Activated CD4-positive, alpha-beta T cell treated with anti-CD3 and anti-CD28 coated beads for 4 hours (primary cell): Measurements from ENCODE around the gene SLC35C1.

ENCODE experiments used
- DNase-seq, 2 donors: peaks; one replicate each; pipeline ENCODE4 v3.0.0-alpha.2; 2020

The SLC35C1 gene

DNA sequence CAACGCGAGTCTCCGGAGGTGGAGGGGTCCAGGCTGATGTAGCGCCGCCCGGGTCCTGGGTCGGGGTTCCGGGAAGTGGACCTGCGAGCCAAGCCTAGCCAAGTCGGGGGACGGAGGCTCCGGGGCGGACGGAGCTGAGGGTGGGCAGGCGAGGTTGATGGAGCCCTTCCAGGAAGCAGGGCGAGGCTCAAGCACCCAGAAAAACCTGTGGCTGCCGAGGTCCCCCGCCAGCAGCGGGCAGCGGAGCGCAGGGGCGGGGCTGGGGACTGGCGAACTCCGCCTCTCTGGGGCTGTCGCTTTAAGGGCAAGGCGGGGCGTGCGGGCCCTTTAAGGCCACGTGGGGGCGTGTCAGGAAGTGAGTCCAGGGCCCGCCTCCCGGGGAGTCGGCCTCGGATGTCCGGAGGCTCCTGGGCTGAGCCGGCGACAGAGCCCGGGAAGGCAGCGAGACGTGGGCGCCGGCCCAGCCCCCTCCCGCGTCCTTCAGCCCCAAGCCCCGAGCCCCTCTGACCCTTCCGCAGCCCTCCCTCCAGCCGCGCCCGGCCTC lies at the start of gene SLC35C1:
TSS of gene SLC35C1 (plus strand) at position 389 of the 544 bp plus-strand sequence. CDS start 653 bp downstream, outside the sequence.
- DNase-seq = peak; percentile 96

DNA sequence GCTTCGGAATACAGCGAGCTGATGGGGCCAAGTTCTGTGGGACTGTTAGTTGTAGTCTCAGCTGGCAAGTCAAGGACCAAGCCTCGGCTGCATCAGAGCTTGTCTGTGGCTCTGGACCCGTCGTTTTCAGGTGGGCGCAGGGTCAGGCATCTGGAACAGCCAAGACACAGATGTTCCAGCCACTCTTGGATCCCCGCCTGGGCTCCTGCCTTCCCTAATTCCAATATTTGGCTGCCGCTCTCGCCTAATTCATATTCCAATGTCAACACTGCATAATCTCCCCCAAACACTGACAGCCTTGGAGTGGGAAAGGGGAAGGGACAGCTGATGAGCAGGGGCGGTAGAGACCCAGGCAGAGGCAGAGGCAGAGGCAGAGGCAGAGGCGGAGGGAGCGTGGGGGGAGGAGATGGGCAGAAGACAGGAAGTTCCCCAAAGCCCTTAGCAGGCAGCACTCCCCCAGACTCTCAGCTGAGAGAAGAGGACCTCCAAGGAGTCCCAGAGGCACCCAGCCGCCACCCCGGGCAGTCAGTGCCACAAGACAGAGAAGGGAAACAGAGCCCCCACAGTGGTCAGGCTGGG lies 49.6 kb upstream of the SLC35C1 start:
- no peak for DNase-seq

DNA sequence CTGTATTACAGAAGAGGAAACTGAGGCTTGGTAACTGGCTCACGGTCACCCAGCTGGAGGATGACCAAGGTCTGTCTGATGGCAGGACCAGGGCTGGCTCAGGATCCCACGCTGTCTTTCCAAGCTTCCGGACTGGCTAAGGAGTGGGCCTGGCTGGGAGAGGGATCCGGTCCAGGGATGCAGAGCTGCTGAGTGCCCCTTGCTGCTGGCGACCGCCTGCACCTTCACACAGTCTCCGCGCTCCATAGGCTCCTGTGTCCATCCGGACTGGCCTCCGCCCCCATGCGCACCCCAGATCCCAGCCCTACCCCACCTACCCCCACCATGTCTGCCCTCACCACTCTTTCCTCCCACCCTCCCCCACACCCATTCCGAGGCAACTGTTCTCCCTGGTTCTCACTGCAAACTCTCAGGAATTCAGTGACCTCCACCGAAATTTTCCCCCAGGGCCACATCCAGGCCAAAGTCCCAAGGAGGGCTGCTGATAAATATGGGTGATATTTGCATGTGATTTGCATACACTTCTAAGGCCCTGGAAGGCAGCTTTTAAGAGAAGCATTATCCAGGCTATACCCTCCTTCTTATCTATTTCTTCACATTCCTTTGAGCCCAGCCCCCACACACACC lies 48.5 kb upstream of the SLC35C1 start:
- DNase-seq = no peak

DNA sequence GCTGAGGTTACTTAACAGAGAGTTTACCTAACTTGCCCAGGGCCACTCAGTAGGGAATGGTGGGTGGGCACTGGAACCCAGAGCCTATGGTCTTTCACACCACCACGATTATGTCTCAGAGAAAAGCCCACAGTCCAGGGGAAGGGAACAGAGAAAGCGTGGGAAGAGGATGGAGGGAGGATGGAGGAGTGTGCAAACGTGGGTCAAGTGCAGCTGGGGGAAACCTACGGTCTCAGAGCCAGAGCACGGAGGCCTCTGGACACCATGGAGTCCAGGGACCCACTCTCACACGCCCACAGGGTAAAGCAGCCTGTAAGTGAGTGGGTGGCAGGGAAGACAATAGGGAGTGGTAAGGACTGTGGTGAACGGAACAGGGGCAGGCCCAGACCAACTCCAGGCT lies 47.3 kb upstream of the SLC35C1 start:
- DNase-seq = no peak

DNA sequence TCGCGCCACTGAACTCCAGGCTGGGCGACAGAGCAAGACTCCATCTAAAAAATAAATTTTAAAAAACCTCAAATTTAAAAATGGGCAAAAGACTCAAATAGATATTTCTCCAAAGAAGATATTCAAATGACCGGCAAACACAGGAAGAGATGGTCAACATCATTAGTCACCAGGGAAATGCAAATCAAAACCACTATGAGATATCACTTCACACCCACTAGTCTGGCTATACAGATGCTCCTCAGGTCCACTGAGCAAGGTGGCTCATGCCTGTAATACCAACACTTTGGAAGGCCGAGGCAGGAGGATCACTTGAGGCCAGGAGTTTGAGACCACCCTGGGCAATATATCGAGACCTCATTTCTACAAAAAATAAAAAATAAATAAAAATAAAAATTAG lies 43.3 kb upstream of the SLC35C1 start:
- DNase-seq = no peak

DNA sequence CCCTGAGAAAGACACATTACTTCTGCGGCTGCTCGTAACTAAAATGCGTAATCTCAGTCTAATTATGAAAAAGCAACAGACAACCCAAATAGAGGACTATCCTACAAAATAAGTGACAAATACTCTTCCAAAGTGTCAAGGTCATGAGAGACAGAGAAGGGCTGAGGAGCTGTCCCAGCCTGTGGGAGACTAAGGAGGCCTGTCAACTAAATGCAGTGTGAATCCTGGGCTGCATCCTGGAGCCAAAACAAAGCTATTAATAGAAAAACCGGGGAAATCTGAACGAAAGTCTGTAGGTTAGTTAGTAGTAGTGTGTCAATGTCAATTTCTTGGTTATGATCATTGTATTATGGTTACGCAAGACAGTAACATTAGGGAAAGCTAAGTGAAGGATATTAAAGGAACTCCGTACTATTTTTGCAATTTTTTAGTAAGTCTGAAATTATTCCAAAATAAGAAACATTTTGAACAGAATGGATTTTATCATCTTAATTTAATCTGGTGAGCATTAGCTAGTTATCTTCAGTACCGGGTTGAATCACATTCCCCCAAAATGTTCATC lies 39.8 kb upstream of the SLC35C1 start:
- no peak for DNase-seq

DNA sequence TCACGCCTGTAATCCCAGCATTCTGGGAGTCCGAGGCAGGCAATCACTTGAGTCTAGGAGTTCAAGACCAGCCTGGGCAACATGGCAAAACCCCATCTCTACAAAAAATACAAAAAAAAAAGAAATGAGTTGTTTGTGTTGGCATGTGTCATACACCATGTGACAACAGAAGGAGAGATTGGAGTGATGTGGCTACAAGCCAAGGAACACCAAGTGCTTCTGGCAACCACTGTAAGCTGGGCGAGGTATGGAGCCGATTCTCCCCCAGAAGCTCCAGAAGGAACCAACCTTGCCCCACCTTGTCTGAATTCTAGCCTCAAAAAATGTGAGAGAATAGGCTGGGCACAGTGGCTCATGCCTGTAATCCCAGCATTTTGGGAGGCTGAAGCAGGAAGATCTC lies 39.1 kb upstream of the SLC35C1 start:
- no peak for DNase-seq

DNA sequence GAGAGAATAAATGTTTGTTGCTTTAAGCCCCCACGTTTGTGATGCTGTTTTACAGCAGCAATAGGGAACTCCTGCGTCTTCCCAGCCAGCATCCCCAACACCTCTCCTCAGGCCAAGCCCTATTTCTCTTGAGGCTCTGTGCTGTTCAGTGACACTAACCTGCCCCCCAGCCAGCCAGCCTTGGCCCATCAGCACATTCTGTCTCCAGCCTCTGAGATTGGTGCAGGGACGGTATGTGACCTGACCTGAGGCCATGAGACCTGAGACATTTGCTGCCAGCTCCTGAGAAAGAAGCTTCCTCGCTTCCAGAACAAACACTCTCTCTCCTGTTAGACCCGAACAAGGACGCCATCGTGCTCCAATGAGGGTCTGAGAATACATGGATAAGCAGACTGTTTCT lies 38.5 kb upstream of the SLC35C1 start:
- no peak for DNase-seq

DNA sequence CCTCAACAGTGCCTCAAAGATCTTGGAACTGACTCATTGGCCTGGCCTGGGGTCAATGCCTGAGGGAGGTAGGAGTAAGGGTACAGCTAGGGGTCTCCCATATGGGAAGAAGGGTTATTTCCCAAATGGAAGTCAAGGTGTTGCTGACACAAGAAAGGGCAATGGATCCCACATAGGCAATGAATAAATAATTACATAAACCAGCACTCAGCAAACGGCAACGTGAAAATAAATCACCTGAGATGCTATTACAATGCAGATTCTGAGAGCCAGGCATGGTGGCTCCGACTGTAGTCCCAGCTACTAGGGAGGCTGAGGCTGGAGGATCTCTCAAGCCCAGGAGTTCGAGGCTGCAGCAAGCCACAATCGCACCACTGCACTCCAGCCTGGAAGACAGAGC lies 36.5 kb upstream of the SLC35C1 start:
- no peak for DNase-seq

DNA sequence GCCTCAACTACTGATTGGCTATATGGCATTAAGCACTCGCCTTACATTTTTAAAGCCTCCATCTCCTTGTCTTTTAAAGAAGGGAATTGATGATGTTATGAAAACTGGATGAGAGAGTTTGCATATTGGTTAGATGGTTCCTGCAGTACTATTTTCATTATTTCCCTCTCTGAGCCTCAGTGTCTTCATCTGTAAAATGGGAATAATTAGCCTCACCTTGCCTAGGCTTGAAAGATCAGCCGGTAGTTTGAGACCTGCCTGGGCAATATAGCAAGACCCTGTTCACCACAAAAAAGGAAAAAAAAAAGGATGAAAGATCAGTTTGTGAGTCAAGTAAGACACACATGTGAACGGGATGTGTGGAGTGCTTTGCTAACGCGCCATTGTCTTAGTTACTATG lies 35.0 kb upstream of the SLC35C1 start:
- no peak for DNase-seq

DNA sequence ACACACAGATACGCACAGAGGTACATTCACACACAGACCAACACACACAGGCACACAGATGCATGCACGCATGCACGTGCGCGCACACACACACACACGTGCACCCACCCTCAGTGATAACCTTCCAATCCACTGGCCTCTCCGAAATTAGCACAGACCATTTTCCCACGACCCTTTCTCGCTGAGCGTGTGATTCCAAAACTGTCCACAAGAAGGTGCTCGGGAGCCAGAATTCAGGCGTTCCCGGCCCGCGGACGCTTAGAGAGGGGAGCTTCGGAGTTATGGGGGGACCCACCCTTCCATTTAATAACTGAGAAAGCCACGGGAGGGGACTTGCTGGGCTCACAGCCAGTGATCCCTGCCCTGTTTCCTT lies 33.8 kb upstream of the SLC35C1 start:
- peak; percentile 58 to 77 for DNase-seq

DNA sequence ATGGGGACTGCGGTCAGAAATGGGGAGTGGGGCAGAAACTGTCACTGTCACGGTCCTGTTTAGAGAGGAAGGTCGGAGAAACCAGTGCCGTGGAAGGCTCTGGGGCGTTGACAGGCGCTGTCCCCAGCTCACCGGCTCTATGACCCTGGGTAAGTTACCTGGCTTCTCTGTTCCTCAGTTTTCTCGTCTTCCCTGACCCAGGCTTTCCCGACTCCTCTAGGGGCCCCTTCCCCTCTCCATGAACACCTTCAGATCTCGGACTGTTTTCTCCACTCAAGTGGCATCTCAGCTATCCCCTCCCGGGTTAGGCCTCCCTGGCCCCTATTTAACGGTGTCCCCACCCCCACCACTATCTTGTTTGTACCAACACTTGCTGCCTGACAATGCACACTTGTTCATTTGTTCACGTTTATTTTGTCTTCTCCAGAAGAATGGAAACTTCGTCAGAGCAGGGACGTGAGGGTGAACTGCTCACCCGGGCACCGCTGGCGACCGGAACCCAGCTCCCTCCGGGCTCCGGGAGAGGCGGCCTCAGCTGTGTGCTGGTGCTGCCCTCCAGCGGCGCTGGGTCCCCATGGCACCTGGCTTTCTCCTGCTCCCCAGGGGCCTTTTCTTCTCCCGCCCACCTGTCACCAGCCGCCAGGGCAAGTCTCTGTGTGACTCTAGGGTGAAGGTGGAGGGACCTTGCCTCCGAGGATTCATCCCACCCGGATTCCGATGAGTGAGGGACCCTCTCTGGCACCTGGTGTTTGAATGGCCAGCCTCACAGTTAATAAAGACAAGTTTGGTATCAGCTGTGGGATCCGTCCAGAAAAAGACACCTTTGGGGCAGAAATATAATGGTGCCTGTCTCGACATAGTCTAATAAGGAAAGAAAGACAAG lies 33.1 kb upstream of the SLC35C1 start:
- peak; percentile 77 to 80 for DNase-seq

DNA sequence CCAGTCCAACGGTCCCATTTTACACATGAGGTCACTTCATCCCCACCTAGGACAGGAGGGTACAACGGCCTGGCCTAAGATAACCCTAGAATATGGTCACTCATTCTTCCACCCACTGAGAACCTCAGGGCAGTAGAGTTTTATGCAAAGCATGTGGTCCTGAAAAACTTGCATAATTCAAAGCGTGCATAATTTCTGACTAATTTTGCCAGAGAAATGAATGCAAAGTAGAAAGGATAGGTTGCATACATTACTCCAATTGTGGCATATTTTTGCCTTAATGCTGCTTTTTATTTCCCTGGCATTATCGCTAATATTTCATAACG lies 32.5 kb upstream of the SLC35C1 start:
- DNase-seq = no peak

DNA sequence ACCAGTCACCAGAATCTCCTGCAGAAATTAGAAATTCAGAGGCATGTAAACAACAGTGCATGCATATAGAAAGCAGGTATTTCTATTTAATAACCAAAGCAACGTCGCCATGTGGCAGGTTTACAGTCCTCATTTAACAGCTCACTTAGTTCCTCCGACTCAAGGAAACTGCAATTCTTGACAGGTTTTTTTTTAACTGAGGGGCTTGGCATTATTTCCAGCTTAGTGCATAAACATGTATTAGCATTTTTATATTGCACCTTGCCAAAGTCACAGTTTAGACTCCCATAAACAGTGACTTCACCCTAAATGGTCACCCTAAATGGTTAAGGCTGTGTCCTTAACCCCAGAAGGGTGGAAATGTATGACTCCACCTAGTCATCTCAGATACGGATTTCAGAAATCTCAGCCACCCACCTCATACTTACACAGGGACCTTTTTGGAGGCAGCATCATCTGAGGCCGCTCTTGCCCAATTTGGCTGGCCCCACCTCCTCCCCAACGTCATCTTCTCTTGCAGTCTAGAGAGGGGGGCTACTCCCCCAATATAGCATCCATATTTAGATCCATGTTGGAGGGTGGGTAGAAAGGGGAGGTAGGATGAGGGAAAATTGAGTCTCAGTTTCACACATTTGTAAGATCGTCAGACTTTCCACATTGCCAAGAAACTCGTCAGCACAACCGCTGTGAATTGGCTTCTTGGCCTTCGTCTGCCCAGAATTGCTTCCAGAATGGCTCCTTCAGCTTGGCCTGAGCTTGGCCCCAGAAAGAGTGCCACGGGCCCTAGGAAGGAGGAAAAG lies 31.8 kb upstream of the SLC35C1 start:
- DNase-seq = no peak

DNA sequence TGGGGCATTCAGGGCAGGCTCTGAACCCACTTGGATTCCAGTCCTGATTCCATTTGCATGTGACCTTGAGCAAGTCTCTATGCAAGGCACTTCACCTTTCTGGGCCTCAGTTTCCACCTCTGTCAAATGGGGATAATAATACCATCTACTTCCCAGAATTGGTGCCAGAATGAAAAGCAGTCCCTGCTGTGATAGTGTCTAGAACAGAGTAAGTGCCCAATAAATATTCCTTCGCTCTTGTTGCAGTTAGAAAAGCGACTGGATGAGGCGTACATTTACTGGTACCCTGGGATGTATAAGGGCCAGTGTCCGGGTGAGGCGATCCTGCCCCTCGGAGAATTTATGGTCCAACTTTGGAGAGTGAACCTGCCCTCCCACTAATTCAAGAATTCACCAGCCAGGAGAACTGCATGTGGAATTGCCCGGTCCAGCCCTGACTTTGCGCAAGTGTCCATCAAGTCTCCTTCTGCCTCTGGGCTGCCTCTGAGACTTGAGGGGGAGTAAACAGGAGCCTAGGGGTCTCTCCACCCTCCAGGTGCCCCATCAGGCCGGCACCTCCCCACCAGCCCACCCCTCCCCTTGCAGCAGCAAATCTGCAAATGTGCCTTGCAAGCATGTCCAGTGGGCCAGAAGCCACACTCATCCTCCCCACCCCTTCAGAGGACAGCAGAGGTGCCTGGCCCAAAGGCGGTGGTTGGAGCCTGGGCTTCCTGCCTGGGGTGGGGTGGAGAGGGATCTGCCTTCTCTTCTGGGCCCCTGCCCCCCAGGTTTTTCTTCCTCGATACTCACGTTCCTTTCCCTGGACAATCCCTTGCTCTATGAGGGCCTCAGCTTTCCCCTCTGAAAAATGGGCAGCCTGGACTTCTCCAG lies 30.9 kb upstream of the SLC35C1 start:
- no peak for DNase-seq

DNA sequence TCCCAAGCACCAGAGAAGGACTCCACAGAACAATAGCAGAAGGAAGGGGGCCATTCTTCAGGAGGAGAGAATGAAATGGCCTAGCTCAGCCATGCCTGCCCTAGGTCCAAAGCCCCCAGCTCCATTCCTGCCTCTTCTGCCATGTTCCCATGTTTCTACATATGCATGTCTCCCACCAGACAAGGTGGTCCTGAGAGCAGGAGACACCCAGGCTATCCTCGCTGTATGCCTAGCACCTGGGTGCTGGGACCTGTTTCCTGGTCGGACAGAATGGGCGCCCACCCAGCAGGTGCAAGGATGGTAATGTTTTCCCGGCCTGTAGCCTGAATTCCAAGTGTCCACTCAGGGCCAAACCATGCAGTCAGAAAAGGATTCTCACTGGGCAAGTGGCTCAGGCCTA lies 30.2 kb upstream of the SLC35C1 start:
- no peak for DNase-seq

DNA sequence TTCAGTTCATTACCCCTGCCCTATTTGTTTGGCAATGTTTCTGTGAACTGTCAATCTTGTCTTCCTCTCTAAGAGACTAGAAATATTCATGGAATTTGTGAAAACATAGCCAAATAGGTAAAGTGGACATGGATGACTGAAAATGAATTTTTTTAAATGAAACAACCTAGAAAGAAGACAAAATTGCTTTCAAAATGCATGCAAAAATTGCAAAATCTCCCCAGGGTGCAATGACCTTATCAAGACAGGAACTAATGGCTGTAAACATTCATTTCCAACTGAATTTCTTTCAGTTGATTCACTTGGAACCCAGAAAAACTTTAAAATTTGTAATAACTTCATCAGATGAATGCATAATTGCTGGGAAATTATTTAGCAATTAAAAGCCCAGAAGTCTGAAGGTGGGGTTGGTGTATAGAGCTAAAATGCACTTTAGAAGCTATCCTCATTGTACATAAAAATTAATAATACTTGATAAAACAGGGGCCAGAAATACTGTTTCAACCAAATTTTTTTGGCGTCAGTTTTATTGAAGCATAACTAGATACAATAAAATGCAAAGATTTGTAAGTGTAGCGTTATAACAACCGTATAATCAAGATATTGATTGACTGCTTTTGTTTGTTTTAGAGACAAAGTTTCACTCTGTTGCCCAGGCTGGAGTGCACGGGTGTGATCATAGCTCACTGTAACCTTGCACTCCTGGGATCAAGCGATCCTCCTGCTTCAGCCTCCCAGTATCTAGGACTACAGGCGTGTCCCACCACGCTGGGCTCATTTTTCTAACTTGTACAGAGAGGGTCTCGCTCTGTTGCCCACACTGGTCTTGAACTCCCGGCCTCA lies 27.6 kb upstream of the SLC35C1 start:
- no peak for DNase-seq

DNA sequence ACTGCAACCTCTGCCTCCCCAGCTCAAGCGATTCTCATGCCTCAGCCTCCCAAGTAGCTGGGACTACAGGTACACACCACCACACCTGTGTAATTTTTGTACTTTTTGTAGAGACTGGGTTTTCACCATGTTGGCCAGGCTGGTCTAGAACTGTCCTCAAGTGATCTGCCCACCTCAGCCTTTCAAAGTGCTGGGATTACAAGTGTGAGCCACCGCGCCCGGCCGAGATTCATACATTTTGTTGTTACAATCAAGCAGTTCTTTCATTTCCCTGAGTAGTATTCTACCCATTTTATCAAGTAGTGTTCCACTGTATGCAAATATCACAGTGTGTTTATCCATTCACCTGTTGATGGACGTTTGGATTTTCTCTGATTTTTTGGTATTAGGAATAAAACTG lies 26.6 kb upstream of the SLC35C1 start:
- DNase-seq = no peak

DNA sequence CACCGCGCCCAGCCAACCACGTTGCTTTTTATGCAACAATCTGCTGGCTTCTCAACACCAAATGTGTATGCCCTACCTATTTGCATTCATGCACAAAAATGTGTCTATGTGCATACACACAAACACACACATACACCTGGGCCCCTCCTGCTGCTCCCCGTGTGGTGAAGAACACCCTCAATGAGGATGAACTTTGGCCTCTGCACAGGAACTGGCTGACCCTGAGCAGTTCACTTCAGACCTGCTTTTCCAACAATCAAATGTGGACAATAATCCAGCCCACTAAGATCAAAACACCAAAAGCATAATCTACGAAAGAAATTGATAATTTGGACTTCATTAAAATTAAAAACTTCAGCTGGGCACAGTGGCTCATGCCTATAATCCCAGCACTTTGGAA lies 25.3 kb upstream of the SLC35C1 start:
- no peak for DNase-seq

DNA sequence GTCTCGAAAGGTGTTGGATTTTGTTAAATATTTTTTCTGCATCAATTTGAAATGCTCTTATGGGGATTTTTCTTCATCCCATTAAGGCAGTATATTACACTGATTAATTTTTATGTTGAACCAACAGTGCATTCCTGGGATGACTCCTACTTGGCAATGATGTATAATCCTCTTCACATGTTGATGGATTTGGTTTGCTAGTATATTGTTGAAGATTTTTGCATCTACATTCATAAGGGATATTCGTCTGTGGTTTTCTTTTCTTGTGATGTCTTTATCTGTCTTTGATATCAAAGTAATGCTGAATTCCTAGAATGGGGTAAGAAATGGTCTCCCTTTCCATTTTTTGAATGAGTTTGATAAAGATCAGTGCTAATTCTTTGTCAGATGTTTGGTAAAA lies 18.7 kb upstream of the SLC35C1 start:
- no peak for DNase-seq

DNA sequence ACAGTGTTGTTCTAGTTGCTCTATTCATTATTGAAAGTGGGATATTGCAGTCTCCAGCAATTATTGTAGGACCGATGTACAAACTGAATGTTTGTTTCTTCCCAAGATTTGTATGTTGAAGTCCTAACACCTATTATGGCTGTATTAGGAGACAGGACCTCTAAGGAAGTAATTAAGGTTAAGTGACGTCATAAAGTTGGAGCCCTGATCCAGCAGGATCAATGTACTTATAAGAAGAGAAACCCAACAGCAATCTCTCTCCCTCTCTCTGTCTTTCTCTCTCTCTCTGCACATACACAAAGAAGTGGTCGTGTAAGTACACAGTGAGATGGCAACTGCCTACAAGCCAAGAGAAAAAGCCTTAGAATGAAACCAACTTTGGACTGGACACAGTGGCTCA lies 16.1 kb upstream of the SLC35C1 start:
- no peak for DNase-seq
